ENCODE data around the gene CDYL2.

The CDYL2 gene

DNA sequence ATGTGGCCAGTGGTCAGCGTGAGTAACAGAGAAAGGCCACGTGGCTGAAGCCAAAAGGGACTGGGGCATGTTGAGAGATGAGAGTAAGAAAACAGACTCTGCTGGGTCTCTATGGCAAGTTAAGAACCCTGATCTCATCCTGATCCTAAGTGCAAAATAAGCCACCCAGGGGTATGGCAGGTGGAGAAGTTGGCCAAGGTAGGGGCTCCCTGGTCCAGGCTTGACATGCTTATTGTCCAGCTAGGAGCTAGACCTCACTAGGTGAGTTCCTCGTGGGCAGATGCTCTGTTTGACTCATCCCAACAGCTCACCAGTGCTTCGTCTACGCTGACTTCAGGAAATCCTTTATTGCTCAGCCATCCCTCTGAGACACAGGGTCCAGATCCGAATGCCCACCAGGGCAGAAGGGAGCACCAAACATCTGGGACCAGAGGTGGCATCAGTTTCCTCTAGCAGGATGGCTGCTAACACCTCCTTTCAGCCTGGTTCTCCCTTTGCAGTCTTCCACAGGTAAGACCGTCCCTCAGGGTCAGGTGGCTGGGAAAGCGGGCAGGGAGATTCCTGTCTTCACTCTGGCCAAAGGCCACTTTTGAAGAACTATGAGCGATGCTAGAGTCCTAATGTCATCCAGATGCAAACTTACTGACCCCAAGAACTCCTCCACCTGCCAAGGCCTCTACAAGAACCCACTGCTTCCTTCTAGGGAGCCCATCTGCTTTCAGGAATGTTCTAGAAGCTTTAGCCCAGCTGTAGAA is 99.5 kb downstream of the CDYL2 start:
- no peak for DNase-seq (ENCODE audit: low spot score)

DNA sequence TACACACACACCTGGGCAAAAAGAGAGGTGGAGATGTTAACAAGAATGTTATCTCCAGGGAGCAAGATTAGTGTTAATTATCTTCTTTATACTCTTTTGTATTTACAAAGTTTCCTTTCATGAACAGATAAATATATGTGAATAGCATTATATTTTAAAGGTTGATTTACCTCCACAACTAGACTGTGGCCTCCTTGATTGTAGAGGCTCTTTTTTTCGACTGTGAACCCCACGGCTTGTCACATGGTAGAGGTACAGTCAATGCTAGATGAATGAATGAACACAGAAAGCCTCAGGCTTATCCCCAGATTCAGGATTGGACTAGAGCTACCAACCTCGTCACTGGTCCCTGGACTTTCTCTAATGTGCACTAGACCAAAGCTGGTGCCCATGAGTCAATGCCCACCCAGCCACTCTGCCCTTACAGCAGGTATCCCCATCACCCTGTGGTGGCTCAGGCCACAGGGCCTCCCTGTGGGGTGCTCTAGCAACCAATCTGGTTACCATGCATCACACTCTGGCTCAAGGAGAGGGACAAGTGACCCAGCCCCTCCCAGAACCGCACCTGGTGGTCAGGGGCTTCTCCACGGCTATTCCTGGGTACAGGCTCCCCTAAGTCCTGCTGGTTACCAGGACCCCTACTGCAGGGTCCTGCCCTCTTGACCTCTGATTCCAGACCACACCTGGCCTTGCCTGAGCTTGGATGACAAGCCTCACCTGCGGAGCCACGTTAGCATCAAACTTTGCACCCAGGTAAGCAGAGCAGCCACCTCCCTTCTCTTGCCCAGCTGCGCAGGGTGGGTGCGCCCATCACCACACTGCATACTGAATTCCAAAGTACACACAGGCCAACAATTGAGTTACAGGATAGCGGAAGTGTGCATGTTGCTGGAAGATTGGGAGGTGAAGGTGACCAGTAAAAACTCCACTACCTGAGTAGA is 101.0 kb downstream of the CDYL2 start:
- DNase-seq (ENCODE audit: low spot score): no peak

DNA sequence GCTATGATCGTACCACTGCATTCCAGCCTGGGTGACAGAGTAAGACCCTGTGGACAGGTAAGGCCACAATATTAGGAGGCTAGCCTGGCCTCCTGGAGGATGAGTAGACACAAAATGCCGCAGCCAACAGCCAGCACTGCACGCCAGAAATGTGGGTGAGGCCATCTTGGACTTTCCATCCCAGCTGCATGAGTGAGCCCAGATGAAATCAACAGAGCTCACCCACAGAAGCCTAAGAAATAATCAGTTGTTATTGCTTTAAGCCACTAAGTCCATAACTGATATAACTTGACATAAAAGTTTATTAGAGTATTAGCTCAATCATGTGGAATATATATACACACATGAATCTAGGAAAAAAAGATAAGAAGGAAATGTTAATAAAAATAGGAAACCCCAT is 101.7 kb downstream of the CDYL2 start:
- no peak for DNase-seq (ENCODE audit: low spot score)

DNA sequence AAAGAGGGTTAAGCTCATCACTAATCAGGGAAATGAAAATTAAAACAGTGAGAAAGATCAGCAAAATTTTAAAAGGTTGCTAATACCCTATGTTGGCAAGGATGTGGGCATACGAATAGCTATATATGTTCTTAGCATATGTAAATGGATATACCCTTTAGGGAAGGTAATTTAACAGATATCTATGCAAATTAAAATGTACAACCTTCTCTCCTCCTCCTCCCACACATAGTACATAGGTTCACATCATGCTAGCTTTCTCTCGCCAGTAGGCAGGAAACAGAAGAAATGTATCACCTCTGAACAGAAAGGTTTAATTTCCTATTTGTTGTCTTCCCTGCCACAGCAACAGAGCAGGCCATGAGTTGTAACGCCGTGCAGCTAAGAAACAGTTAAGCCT is 103.8 kb downstream of the CDYL2 start:
- DNase-seq (ENCODE audit: low spot score): no peak

DNA sequence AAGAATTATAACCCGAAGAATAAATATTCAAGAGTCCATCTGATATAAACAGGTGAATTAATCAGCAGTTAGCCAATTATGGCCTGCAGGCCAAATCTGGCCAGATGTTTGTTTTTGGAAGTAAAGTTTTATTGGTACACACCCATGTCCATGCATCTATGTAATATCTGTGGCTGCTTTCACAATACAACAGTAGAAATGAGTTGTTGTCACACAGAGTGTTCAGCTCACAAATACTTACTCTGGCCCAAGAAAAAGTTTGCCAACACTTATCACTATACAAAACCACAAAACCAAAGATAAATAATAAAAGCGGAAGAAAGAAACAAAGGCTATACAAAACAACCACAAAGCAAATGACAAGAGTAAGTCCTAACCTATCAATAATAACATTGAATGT is 109.4 kb downstream of the CDYL2 start:
- DNase-seq (ENCODE audit: low spot score): no peak

DNA sequence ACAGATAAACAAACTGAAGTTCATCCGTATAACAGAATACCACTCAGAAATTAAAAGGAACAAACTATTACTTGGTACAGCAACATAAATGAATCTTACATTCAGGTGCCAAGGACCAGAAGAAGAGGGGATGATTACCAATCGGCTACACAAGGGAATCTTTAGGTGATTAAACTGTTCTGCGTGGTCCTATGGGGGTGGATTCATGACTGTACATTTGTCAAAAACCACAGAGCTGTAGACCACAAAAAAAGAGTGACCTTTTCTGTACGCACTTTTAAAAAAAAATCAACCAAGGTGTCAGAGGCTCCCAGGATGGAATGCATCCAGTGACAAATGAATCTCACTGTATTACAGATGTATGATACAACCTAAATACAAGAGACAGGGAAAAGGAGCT is 110.8 kb downstream of the CDYL2 start:
- no peak for DNase-seq (ENCODE audit: low spot score)

DNA sequence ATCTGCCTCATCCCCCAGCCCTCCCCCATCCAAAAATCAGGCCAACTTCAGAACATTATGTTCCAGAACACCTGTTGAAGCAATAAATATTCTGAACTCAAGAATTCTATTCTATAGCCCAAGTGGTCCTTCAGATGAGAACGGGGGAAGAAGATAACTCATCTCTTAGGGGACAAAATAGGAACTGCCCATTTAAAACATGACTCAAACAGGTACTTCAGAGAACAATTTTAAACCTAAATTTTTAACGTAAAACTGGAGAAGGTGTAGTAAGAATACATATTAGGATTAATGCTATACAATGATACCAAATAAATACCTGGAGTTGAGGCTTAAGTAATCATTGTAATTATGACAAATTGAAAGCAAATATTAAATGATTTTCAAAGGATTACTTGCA is 112.1 kb downstream of the CDYL2 start:
- DNase-seq (ENCODE audit: low spot score): no peak

DNA sequence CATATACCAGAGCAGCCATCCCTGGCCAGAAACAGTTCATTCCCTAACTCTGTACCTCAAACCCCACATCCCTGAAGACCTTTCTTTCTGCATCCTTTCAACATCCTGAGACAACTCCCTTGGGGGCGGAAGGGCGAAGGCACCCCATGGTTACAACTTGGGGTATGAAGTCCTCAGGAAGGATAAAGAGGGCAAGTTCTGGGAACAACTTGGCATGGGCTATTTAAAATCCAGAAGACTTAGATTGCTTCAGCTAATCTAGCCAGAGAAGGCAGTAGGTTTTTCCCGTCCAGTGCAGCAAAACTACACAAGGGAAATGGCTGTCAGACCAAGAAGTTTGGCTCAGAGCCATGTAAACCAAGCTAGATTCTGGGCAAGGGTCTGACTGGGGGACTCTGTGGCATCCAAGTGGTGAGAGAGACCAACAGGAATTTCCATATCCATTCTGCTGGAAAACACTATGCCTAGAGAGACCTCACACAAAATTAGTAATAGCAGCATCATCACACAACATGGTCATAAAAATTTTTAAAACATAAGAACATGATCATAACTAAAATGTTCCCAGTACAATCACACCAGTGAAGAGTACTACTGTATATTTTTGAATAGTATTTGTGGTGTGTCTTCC is 113.2 kb downstream of the CDYL2 start:
- no peak for DNase-seq (ENCODE audit: low spot score)

DNA sequence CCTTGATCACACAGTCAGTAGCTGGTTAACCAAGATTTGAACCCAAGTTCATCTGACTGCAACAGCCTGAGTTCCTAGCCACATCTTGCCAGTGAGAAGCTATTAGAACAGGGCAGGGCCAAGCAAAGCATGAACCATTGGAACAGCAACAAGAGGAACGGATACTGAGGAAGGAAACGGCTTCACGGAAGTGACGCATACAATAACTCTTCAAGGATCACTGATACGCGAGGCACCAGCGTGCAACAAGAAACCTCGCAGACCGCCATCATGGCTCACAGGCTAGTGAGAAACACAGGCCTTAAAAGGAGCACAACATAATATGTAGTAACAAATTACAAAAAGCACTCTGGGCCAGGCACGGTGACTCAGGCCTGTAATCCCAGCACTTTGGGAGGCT is 114.9 kb downstream of the CDYL2 start:
- DNase-seq (ENCODE audit: low spot score): no peak

DNA sequence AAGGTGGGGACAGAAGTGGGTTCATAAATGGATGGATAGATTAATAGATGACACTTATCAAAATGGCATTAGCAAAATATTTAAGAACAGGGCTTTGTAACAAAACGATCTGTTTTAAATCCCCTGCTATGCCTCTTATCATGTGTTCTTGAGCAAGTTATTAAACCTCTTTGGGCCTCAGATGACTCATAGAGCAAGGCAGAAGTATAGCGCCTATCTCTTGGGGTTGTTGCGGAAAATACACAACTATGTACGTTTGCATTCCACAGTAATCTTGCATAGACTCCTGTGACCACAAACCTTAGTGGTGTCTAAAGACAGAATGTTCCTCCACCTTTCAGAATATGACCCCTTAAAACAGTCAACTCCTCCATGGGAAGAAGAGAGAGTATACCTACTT is 116.8 kb downstream of the CDYL2 start:
- no peak for DNase-seq (ENCODE audit: low spot score)

DNA sequence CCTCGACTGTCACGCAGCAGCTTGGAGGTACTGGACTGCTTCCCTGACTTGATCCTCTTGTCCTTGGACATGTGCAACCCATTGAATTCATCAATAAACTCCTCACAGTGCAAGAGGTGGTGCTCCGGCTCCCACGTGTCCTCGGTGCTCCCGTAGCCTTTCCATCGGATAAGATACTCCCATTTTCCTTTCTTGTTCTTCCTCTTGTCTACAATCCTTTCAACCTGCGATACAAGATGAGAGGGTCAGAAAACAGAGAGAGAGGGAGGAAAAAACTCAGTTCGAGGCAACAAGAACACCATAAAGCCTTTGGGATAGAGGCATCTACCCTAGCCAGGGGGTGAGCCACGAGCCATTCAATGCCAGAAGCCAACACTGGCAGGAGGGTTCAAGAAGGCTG is 119.5 kb downstream of the CDYL2 start:
- DNase-seq (ENCODE audit: low spot score): no peak

DNA sequence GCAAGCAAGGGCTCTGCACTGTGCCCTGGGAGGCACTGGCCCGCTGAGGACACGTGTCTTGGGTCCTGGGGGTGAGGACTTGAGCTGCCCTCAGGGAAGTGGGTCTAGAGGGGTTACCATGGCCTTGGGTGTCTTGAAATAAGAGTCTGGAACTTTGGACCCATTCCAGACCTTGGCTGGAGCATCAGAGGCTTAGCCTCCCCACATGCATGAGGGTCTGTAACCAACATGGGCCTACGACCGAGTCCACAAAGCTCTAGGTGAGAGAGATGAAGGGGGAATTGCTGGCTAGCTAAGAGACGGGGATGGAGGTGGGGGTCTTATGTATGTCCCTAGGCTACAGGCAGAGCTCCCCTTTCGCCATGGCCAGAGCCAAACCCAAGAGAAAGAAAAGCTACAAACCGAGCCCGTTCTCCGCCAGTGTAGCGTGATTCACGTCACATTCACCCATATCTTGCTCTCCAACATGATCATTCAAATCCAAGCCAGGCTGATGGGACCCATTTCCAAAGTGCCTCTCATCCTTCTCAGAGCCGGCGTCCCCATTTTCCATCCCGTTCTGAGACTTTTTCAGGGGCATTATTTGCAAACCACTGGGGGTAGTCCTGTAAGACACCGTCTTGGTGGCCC is 120.1 kb downstream of the CDYL2 start:
- no peak for DNase-seq (ENCODE audit: low spot score)

DNA sequence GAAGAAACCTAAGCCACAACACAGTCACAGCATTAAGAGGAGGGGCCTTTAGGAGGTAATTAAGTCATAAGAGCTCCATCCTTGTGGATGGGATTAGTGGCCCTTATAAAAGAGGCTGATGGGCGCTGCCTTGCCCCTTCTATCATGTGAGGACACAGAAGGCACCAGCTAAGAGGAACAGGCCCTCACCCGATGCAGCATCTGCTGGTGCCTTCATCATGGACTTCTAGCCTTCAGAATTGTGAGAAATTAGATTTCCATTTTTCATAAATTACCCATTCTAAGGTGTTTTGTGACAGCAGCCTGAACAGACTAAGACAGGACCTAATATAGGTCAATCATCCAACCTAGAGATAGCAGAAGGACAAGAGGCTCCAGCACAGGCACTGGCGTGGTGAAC is 120.8 kb downstream of the CDYL2 start:
- DNase-seq (ENCODE audit: low spot score): no peak

DNA sequence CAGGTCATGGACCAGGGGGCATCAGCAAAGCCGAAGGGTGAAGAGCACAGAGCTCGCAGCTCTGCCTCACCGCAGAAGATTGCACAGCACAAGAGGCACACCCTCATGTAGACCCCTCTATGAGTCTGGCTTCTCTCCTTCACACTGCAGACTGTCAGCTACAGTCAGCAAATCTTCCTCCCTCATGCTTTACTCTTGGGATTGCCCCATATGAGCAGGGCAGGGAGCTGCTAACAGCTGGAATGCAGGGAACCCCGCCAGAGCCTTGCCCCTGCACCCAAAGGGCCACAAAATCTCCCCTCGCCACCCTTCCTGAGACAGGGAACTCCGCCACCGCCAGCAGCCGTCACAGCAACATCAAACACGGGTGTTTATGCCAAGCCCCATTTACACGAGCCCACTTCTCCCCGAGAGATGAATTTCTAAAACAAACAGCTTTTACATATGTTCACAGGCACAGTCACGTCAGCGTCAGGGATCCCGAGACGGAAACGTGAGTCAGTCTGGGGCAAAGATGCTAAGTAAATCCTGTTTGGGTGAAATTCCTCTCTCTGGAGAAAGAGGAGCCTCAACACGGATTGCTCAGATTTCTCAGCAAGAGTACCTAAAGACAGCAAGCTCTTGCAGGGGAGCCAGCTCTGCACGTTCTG is 121.9 kb downstream of the CDYL2 start:
- DNase-seq (ENCODE audit: low spot score): no peak

DNA sequence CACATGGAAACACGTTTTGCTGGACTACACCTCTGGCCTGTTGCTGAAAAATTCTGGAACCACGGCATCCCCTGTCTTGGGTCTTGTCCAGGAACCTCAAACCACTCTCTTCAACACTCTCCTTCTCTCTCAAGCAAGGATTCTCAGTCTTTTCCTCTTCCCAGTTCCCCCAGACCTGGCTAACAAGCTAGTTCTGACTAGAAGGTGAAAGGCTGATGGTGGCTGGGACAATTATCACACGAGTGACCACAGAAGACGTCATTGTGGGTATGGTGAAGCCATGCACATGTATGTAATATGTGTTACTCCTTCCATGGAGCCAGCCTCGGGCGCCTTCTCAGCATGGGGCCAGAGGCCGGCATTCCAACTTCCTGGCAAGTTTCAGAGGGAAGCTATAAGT is 123.0 kb downstream of the CDYL2 start:
- no peak for DNase-seq (ENCODE audit: low spot score)

DNA sequence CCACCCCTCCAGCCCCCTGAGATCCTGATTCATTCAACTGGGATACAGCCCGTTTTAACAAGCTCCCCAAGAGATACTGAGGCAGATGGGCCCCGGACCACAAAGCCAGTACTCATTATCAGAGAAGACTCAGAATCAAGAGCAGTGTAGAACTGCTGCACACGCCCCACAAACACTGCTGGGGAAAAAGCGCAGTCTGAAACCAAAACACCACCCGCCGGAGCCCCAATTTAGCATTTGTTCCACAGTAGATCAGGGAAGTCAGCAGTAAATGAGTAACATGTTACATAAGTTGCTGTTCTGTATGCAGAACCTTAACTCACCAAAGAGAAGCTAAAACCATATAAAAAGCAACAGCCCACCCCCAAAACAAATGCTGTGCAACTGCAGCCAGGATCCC is 123.6 kb downstream of the CDYL2 start:
- no peak for DNase-seq (ENCODE audit: low spot score)

DNA sequence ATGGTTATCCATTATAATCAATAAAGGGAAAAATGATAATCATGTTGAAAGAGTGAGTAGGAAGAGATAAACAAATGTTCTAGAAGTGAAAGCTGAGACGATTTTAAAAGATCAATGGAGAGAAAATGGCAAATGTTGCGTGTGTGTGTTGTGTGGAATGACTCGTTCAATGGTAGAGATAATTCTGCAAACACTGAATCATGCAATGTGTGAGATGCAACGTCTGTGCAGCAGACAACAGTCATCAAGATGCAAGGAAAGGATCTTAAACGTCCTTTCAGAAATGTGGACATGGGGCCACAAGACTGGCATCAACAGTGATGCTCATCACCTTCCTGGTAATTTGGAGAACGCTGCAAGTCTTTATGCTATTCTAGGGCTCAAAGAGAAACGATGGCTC is 124.4 kb downstream of the CDYL2 start:
- no peak for DNase-seq (ENCODE audit: low spot score)

DNA sequence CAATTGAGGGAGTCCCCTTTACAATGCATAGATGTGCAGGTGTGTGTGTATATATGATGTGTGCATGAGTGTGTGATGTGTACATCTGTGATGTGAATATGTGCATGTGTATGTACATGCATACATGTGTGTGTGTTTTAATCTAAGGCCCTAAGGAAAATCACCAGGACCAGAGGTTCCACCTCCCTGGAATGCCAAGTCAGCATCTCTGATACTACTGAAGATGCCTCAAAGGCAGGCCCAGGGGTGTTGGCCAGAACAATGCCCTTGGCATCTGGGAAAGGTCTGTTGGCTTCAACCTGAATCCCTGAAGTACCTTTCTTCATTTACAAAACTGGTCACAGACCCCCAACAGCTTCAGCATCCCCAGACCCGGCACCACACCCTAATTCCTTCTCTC is 129.5 kb downstream of the CDYL2 start:
- no peak for DNase-seq (ENCODE audit: low spot score)

DNA sequence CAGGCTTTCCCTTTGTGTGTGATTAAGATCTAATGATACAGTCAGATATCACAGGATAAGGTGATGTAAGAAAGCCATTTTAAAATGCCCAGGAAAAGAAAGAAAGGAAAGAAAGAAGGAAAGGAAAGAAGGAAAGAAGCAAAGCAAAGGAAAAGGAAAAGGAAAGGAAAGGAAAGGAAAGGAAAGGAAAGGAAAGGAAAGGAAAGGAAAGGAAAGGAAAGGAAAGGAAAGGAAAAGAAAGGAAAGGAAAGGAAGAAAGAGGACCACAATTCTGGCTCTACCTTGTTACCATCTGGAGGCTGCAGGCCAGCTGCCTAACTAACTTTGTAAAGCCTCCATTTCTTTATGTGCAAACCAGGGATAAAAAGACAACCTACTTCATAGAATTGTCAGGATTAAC is 132.0 kb downstream of the CDYL2 start:
- DNase-seq (ENCODE audit: low spot score): no peak

DNA sequence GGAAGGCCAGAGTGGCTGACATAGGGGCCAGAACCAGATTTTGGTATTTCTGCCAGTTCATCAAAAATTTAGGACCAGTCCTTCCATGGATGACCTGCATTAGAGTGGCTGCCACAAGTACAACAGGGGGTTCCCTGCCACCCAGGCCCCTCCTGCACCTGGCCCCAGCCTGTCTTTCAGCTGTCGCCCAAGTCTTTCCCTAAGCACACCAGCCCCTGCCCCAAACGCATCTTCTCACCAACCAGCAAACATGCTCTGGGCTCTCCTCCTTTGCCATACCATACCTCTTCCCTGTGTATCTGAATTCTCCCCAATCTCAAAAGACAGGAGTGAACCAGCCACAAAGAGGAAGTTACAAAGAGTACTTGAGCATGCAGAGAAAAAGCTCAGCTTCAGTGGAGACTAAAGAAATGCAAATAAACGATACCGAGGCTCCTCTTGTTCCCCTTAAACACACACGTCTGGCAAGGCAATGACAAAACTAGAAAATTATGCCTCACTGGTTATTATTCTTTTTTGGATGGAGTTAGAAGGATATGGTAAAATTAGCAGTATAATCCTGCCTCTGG is 133.0 kb downstream of the CDYL2 start:
- DNase-seq (ENCODE audit: low spot score): no peak

DNA sequence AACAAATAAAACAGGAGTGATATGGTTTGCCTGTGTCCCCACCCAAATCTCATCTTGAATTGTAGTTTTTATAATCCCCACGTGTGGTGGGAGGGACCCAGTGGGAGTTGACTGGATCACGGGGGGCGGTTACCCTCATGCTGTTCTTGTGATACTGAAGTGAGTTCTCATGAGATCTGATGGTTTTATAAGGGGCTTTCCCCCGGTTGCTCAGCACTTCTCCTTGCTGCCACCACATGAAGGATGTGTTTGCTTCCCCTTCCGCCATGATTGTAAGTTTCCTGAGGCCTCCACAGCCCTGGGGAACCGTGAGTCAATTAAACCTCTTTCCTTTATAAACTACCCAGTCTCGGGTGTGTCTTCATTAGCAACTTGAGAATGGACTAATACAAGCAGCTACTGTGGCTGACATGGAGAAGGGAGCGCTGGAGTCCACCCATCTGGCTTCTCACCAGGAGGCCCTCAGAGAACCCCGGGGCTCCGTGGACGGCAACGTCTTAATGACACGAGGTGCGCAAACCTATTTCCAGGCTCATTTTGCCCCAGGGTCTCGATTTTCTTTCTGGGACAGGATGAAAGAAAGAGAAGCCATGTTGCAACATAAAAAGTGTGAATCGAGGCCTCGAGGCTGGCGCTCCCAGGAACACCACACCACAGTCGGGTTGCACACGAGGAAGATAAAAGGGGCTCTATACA is 134.1 kb downstream of the CDYL2 start:
- no peak for DNase-seq (ENCODE audit: low spot score)

All from pons (tissue), 1 donor.